Endothelial cell of umbilical vein (primary cell): ENCODE measurements around the gene ACKR3.

Experiments used
- GATA2 ChIP-seq: IDR thresholded peaks from 2 replicates; pipeline ENCODE4 v1.7.0; 2011; ENCODE audit warnings: low read depth, mild to moderate bottlenecking, moderate library complexity, mixed read lengths, low read length; ENCODE audit not compliant: insufficient read length, insufficient read depth
- TF ChIP-seq, protein P1 (sequence below), 2 donors: IDR thresholded peaks; 1 replicate in 1 of 2; 2 replicates in 1 of 2; pipeline ENCODE4 v1.5.1; 2011; ENCODE audit warnings: low read length in 2 of 2, mild to moderate bottlenecking in 2 of 2, moderate library complexity in 2 of 2, control low read depth in 1 of 2, inconsistent platforms in 1 of 2, low read depth in 1 of 2; ENCODE audit not compliant: insufficient read depth in 1 of 2; ENCODE audit errors: extremely low read depth in 1 of 2

DNA sequence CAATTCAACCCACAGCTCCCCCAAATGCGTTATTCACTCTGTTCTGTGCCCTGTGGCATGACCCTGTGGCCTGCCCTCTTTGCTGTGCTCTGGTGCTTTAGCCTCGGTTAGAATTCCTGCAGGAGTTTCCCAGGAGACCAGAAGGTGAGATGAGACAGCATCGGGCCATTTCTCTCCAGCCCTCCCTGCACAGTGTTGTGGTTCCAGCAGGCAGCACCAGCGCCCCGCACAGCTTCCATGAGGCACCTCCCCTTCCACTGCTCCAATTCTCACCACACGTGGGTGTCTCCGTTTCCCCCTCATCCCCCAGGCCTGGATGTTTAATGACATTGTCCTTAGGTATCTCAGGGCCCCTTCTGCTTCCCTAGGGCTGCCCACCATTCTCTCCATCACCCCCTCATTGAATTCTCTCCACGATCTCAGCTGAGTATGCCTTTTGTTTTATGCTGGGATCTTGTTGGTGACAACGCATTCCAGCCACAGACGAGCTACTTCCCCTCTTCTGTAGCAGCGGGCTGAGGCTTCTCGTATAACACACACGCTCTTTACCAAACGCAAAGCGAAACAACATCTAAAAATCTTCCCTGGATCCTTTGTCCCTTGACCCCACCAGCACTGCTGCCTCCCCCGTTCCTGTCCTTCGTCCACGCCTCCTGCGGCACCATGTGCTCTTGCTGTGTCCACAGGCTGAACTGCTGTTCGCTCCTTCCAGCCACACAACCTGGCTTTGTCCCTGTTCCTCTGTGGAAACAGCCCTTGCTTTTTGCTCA, 35.1 kb downstream of the ACKR3 start:
- TF ChIP-seq, protein P1, sequence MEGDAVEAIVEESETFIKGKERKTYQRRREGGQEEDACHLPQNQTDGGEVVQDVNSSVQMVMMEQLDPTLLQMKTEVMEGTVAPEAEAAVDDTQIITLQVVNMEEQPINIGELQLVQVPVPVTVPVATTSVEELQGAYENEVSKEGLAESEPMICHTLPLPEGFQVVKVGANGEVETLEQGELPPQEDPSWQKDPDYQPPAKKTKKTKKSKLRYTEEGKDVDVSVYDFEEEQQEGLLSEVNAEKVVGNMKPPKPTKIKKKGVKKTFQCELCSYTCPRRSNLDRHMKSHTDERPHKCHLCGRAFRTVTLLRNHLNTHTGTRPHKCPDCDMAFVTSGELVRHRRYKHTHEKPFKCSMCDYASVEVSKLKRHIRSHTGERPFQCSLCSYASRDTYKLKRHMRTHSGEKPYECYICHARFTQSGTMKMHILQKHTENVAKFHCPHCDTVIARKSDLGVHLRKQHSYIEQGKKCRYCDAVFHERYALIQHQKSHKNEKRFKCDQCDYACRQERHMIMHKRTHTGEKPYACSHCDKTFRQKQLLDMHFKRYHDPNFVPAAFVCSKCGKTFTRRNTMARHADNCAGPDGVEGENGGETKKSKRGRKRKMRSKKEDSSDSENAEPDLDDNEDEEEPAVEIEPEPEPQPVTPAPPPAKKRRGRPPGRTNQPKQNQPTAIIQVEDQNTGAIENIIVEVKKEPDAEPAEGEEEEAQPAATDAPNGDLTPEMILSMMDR (IDR thresholded peaks at IDR 0.05; ENCODE audit: extremely low read depth in 1 of 2, insufficient read depth in 1 of 2, low read depth in 1 of 2, low read length in 2 of 2), result no peak
- no peak for TF ChIP-seq GATA2
